Breast epithelium (tissue), 4 donors: ENCODE measurements around the gene ASPRV1. TPM values are rescaled to one million over a fixed set of nuclear protein-coding genes. Genes with fewer than 3 reads are reported as not detected.

Experiments used
- DNase-seq, 2 donors: peaks; one replicate each; pipeline ENCODE4 v3.0.0-alpha.2; 2019; ENCODE audit warnings: low spot score in 2 of 2
- H3K27ac ChIP-seq, 2 donors: fragments of 200-600 bp; sonication (generic) in 1 of 2; one replicate each; pipeline ENCODE4 v1.5.1; 2016 to 2019; ENCODE audit warnings: mild to moderate bottlenecking in 1 of 2
- H3K27me3 ChIP-seq, 2 donors: fragments of 200-600 bp; sonication (generic) in 1 of 2; one replicate each; pipeline versions ENCODE4 v1.5.1 to v1.6.0; 2017 to 2019; ENCODE audit warnings: control low read depth in 1 of 2, mild to moderate bottlenecking in 1 of 2
- H3K36me3 ChIP-seq: fragments of 200-600 bp; one replicate; pipeline ENCODE4 v1.5.1; 2019
- H3K4me1 ChIP-seq, 2 donors: fragments of 200-600 bp; sonication (generic); one replicate each; pipeline ENCODE4 v1.5.1; 2016 to 2019; ENCODE audit warnings: control low read depth in 1 of 2
- H3K4me3 ChIP-seq, 3 donors: fragments of 200-600 bp; sonication (generic); 1 replicate in 2 of 3; 2 replicates in 1 of 3; pipeline ENCODE4 v1.5.1; 2016 to 2019; ENCODE audit warnings: mild to moderate bottlenecking in 3 of 3, moderate library complexity in 2 of 3
- H3K9me3 ChIP-seq, 2 donors: fragments of 200-600 bp; sonication (generic) in 1 of 2; one replicate each; pipeline ENCODE4 v1.5.1; 2016 to 2019; ENCODE audit warnings: control low read depth in 1 of 2
- POLR2A ChIP-seq: fragments of 450-650 bp; IDR thresholded peaks from one replicate; pipeline ENCODE4 v1.6.1; 2016; ENCODE audit warnings: antibody characterized with exemption, mild to moderate bottlenecking, moderate library complexity
- POLR2AphosphoS5 ChIP-seq, 3 donors: sonication (generic); formaldehyde crosslinking; IDR thresholded peaks; one replicate each; pipeline ENCODE4 v1.6.1; 2017; ENCODE audit warnings: antibody characterized with exemption in 3 of 3
- intact Hi-C: fragments of 100-400 bp; cut with DNase I; formaldehyde crosslinking; loops from one replicate; pipeline ENCODE4 v1.15.1; 2023; ENCODE audit warnings: low total_unique reads
- total RNA-seq, 3 donors: library from RNA; depleted of rRNA; stranded (reverse); fragments of >200 nt; gene quantifications; one replicate each; pipeline ENCODE4 v1.1.0, GENCODE V29; 2016
- TF ChIP-seq, protein P1 (sequence below), 3 donors: fragments of 450-650 bp; IDR thresholded peaks; one replicate each; pipeline ENCODE4 v1.5.1; 2016 to 2017; ENCODE audit warnings: antibody characterized with exemption in 3 of 3, mild to moderate bottlenecking in 3 of 3, moderate library complexity in 3 of 3

The ASPRV1 gene
- total RNA-seq, 3 donors from 2014 or later = 1.6 to 4.5 (median 1.8) TPM

DNA sequence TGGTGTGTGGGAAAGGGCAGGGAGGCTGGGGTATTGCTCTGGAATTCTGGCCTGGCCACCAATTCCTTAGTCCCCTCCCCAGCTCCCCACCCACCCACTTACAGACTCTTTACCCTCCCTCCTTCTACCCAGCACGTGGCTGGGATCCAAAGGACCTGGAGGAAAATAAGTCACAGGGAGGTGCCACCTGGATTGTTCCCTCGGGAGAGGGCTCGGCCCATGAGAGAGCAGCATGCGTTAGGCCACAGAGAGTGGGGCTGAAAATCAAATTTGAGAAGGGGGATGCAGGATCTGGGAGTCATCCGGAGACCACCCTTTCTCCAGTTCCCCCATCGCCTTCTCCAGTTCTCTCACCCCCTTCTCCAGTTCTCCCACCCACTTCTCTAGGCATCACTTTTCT, 3.0 kb downstream of the ASPRV1 start:
- Histone ChIP-seq H3K4me3 (no peak overlapping the region), H3K27me3 (no peaks in the 10 kb centered on the region), H3K27ac (no peak overlapping the region), H3K4me1 (no peaks in the 10 kb centered on the region), H3K36me3 (no peaks in the 10 kb centered on the region), H3K9me3 (no peaks in the 10 kb centered on the region)
- DNase-seq = no peak
- intact Hi-C loops = loop anchor here (5.0 kb wide), 1 partner anchor 1206 kb away; no protein-coding TSS in a partner anchor
- TF ChIP-seq, protein P1, sequence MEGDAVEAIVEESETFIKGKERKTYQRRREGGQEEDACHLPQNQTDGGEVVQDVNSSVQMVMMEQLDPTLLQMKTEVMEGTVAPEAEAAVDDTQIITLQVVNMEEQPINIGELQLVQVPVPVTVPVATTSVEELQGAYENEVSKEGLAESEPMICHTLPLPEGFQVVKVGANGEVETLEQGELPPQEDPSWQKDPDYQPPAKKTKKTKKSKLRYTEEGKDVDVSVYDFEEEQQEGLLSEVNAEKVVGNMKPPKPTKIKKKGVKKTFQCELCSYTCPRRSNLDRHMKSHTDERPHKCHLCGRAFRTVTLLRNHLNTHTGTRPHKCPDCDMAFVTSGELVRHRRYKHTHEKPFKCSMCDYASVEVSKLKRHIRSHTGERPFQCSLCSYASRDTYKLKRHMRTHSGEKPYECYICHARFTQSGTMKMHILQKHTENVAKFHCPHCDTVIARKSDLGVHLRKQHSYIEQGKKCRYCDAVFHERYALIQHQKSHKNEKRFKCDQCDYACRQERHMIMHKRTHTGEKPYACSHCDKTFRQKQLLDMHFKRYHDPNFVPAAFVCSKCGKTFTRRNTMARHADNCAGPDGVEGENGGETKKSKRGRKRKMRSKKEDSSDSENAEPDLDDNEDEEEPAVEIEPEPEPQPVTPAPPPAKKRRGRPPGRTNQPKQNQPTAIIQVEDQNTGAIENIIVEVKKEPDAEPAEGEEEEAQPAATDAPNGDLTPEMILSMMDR (IDR thresholded peaks at IDR 0.05) = no peak
- no peak for TF ChIP-seq POLR2AphosphoS5 (IDR thresholded peaks at IDR 0.05)
- TF ChIP-seq POLR2A = no peak

DNA sequence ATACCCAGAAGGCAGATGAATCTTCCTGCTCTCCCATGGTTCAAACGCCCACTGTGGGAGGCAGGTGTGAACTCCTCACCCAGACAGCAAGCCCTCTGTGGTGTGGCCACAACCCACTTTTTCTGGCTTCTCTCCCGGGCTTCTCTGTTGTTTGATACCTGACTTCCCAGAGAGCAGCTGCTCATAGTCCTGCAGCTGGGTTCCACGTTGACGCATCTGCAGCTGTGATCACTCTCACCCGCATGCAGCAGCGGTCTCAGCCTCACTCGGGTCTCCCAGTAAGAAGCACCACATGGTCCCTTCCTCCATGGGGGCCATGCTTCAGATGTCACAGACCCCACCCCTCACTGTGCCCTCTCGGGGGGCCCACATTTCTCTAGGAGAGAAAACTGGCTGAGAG, 3.5 kb downstream of the ASPRV1 start:
- intact Hi-C loops = loop anchor here (5.0 kb wide), 1 partner anchor 1206 kb away; no protein-coding TSS in a partner anchor
- TF ChIP-seq POLR2AphosphoS5 (IDR thresholded peaks at IDR 0.05) (no peak), POLR2A (no peak)
- TF ChIP-seq, protein P1 (IDR thresholded peaks at IDR 0.05) = no peak
- Histone ChIP-seq H3K27ac (no peak overlapping the region), H3K4me3 (no peak overlapping the region), H3K27me3 (no peaks in the 10 kb centered on the region), H3K36me3 (no peaks in the 10 kb centered on the region), H3K9me3 (no peaks in the 10 kb centered on the region), H3K4me1 (no peaks in the 10 kb centered on the region)
- DNase-seq = no peak

DNA sequence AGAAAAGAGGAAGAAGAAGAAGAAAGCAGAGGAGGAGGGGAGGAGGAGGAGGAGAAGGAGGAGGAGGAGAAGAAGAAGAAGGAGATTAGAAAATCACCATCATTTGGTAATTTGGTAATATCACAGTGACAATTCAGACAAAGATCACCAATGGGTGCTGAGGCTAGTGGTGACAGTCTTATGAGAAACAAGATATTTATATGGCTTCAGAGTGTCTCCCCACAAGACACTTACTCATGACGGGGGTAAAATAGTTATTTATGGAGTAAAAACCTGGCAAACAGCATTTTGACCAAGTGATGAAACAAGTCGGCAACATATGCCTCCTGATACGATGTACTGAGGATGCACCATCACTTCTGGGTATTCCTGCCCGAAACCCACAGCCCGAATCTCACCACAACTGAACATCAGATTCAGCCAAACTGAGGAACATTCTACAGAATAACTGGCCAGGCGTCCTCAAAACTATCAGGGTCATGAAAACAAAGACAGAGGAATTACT, 4.9 kb downstream of the ASPRV1 start:
- no peak for DNase-seq
- intact Hi-C loops = loop anchor here (5.0 kb wide), 1 partner anchor 1204 kb away; no protein-coding TSS in a partner anchor

DNA sequence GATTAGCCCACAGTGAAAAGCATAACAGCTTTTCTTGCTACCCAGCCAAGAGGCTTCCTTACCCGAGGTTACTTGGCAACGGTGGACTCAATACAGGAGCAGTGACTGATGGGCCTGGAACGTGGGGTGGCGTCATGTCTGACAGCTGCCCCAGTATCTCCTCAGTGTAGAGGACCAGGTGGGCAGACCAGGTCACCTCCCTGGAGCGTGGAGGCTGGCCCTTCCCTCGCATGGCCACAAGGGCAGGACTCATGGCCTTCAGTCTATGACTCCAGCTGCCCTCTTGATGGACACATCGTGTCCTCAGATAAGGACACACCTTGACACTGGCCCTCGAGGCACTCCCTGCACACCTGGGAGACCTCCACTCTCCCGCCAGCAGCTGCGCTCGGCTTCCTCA, 6.4 kb downstream of the ASPRV1 start:
- no peak for DNase-seq
- Histone ChIP-seq H3K27me3 (no peaks in the 10 kb centered on the region), H3K4me3 (no peak overlapping the region), H3K27ac (no peak overlapping the region), H3K9me3 (no peaks in the 10 kb centered on the region), H3K36me3 (no peaks in the 10 kb centered on the region), H3K4me1 (no peaks in the 10 kb centered on the region)
- intact Hi-C loops = loop anchor here (5.0 kb wide), 1 partner anchor 1203 kb away; no protein-coding TSS in a partner anchor
- TF ChIP-seq POLR2AphosphoS5 (IDR thresholded peaks at IDR 0.05) (no peak), POLR2A (no peak)
- TF ChIP-seq, protein P1 (IDR thresholded peaks at IDR 0.05) = no peak

More for the DNA sequence above, 4.9 kb downstream of the ASPRV1 start:
- TF ChIP-seq, protein P1 (IDR thresholded peaks at IDR 0.05) = no peak
- TF ChIP-seq POLR2AphosphoS5 (IDR thresholded peaks at IDR 0.05) (no peak), POLR2A (no peak)
- H3K36me3 ChIP-seq = no peaks in the 10 kb centered on the region
- H3K27me3 ChIP-seq = no peaks in the 10 kb centered on the region
- H3K4me1 ChIP-seq = no peaks in the 10 kb centered on the region
- H3K27ac ChIP-seq = no peak overlapping the region
- no peaks in the 10 kb centered on the region for H3K9me3 ChIP-seq
- H3K4me3 ChIP-seq = no peak overlapping the region

DNA sequence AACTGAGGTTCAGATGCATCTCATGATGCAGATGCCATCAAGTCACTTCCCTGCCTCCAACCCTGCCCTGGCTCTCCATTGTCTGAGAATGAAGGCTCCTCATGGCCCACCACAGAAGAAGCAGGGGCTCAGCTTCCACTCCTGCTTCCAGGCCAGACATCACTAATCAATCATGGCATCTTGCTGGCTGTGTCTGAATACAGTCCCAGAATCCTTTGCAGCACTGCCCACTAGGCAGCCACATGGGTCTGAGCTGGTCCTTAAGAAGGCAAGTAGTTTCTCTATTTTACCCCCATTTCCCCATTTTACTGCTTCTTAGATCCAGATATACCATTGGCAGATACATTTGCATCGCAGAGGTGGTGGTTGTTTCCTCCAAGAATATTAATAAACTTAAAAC, 7.3 kb downstream of the ASPRV1 start:
- Histone ChIP-seq H3K36me3 (no peaks in the 10 kb centered on the region), H3K4me3 (no peak overlapping the region), H3K27ac (no peak overlapping the region), H3K4me1 (no peaks in the 10 kb centered on the region), H3K9me3 (no peaks in the 10 kb centered on the region), H3K27me3 (no peaks in the 10 kb centered on the region)
- intact Hi-C loops = no loop called here
- no peak for DNase-seq
- TF ChIP-seq POLR2AphosphoS5 (IDR thresholded peaks at IDR 0.05) (no peak), POLR2A (no peak)
- TF ChIP-seq, protein P1 (IDR thresholded peaks at IDR 0.05) = no peak
